Tibial artery (tissue), 4 donors: ENCODE data around the gene CCNDBP1.

Experiments used
- DNase-seq, 2 donors: peaks; one replicate each; pipeline ENCODE4 v3.0.0-alpha.2; 2019
- H3K27ac ChIP-seq, 2 donors: fragments of 200-600 bp; sonication (generic) in 1 of 2; 1 replicate in 1 of 2; 2 replicates in 1 of 2; pipeline ENCODE4 v1.5.1; 2018 to 2019; ENCODE audit warnings: mild to moderate bottlenecking in 1 of 2
- H3K27me3 ChIP-seq, 2 donors: fragments of 200-600 bp; sonication (generic) in 1 of 2; one replicate each; pipeline versions ENCODE4 v1.5.1 to v1.6.0; 2016 to 2019
- H3K36me3 ChIP-seq, 3 donors: fragments of 200-600 bp; sonication (generic) in 2 of 3; one replicate each; pipeline ENCODE4 v1.5.1; 2016 to 2019; ENCODE audit warnings: mild to moderate bottlenecking in 2 of 3
- H3K4me1 ChIP-seq, 4 donors: fragments of 200-600 bp; sonication (generic) in 2 of 4; 1 replicate in 3 of 4; 2 replicates in 1 of 4; pipeline ENCODE4 v1.5.1; 2016 to 2019
- H3K4me3 ChIP-seq, 2 donors: fragments of 200-600 bp; sonication (generic) in 1 of 2; 1 replicate in 1 of 2; 2 replicates in 1 of 2; pipeline ENCODE4 v1.5.1; 2018 to 2019; ENCODE audit warnings: mild to moderate bottlenecking in 2 of 2
- H3K9me3 ChIP-seq, 3 donors: fragments of 200-600 bp; sonication (generic) in 1 of 3; one replicate each; pipeline ENCODE4 v1.5.1; 2016 to 2019
- intact Hi-C: fragments of 100-400 bp; cut with DNase I; formaldehyde crosslinking; loops from one replicate; pipeline ENCODE4 v1.15.0; 2023; ENCODE audit warnings: low total_unique reads
- TF ChIP-seq, protein P1 (sequence below), 2 experiments: fragments of 200-600 bp in 1 of 2; fragments of 450-650 bp in 1 of 2; IDR thresholded peaks; one replicate each; pipeline ENCODE4 v1.5.1; 2017 to 2019; ENCODE audit warnings: antibody characterized with exemption in 2 of 2, mild to moderate bottlenecking in 1 of 2, moderate library complexity in 1 of 2

Gene CCNDBP1

DNA sequence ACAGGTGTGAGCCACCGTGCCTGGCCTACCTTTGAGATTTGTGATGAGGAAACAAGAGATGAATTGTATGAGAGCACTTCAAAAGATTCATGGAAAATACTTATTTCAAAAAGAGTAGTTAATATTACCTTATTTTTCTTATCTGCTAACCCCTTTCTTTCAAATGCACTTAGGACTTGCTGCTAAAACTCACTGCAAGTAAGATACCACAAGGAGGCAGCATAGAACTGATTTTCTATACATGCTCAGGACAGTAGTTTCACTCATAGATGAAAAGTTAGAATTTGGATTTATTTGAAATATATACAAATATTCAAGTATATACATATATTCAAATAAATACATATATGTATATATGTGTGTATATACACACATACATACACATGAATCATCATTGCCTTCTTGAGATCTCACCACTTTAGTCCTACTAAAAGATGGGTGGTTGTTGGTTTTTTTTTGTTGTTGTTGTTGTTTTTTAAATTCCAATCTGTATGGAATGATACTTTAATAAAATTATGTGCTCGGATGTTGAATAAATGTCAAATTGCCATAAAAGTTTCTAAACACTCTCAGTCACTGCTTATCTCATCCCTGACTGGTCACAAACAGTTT, 2.4 kb downstream of the CCNDBP1 start:
- Histone ChIP-seq H3K27ac (no peak overlapping the region), H3K36me3 (peaks cover 36 to 42% (median 42%) of the 10 kb centered on the region in 3 donors), H3K9me3 (no peaks in the 10 kb centered on the region), H3K4me3 (no peak overlapping the region), H3K27me3 (no peaks in the 10 kb centered on the region), H3K4me1 (peaks cover 0 to 35% (median 17%) of the 10 kb centered on the region in 4 donors)
- no peak for DNase-seq
- TF ChIP-seq, protein P1, sequence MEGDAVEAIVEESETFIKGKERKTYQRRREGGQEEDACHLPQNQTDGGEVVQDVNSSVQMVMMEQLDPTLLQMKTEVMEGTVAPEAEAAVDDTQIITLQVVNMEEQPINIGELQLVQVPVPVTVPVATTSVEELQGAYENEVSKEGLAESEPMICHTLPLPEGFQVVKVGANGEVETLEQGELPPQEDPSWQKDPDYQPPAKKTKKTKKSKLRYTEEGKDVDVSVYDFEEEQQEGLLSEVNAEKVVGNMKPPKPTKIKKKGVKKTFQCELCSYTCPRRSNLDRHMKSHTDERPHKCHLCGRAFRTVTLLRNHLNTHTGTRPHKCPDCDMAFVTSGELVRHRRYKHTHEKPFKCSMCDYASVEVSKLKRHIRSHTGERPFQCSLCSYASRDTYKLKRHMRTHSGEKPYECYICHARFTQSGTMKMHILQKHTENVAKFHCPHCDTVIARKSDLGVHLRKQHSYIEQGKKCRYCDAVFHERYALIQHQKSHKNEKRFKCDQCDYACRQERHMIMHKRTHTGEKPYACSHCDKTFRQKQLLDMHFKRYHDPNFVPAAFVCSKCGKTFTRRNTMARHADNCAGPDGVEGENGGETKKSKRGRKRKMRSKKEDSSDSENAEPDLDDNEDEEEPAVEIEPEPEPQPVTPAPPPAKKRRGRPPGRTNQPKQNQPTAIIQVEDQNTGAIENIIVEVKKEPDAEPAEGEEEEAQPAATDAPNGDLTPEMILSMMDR (IDR thresholded peaks at IDR 0.05) = peak; percentile 28 to 46
- intact Hi-C loops = no loop called here

DNA sequence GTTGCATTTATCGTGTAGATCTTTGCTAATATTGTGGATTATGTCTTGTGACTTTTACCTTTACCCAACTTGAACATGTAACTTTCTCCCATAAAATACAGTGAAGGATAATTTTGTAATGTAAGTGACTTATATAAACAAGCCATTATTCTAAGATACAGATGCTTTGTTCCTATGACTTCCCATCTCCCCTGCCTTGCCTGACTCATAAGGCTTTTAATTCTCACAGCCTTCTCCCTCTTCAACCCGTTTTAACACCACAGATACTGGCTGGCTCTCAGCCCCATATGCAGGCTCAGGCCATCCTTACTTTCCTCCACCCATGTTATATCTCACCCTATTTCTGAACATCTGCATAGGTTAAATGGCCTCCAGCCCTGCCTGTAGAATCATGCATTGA, 4.1 kb downstream of the CCNDBP1 start:
- Histone ChIP-seq H3K27me3 (no peaks in the 10 kb centered on the region), H3K36me3 (peaks cover 47 to 53% (median 48%) of the 10 kb centered on the region in 3 donors), H3K9me3 (no peaks in the 10 kb centered on the region), H3K27ac (no peak overlapping the region), H3K4me1 (peaks cover 0 to 35% (median 17%) of the 10 kb centered on the region in 4 donors), H3K4me3 (no peak overlapping the region)
- intact Hi-C loops = no loop called here
- no peak for DNase-seq
- TF ChIP-seq, protein P1 (IDR thresholded peaks at IDR 0.05) = no peak

DNA sequence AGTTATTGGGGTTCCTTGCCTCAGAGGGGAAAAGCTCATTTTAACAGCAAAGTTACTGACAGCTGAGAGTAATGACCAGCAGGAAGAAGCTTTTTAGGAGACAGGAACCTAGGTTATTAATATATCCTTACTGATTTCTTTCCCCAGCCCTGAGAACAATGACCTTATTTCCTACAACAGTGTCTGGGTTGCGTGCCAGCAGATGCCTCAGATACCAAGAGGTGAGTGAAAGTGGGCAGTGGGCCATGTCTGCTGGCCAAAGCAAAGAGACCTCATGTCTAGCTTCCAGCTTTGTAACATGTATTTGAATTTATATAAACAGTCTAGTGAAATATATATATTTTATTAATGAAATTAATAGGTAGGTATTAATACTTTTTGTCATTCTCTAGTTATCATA, 5.0 kb downstream of the CCNDBP1 start:
- Histone ChIP-seq H3K9me3 (no peaks in the 10 kb centered on the region), H3K4me1 (peaks cover 0 to 32% (median 17%) of the 10 kb centered on the region in 4 donors), H3K27me3 (no peaks in the 10 kb centered on the region), H3K27ac (no peak overlapping the region), H3K36me3 (peaks cover 53 to 62% (median 55%) of the 10 kb centered on the region in 3 donors), H3K4me3 (no peak overlapping the region)
- DNase-seq = no peak
- intact Hi-C loops = loop anchor here (10.0 kb wide), 1 partner anchor 95 kb away; no protein-coding TSS in a partner anchor
- TF ChIP-seq, protein P1 (IDR thresholded peaks at IDR 0.05) = no peak

DNA sequence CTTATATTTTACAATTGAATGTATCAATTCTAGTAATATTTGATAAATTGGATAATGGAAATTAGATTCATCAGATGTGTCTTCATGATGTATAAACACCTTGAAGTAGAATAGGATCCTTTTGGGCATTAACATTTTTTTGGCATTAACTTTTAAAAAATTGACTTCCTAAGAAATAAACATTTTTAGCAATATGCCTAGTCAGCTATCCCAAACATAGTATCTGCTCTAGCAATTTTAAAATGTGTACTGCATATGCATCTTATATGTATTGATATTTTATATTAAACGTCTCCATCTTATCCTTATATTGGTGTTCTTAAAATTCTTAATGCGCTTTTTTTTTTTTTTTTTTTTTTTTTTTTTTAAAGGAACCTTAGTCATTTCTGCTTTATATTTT, 8.5 kb downstream of the CCNDBP1 start:
- no peak overlapping the region for H3K27ac ChIP-seq
- H3K4me3 ChIP-seq = no peak overlapping the region
- intact Hi-C loops = loop anchor here (10.0 kb wide), 1 partner anchor 91 kb away; no protein-coding TSS in a partner anchor
- H3K27me3 ChIP-seq = no peaks in the 10 kb centered on the region
- DNase-seq = no peak
- peaks cover 0 to 3% (median 0%) of the 10 kb centered on the region in 3 donors for H3K9me3 ChIP-seq
- peaks cover 0 to 11% (median 0%) of the 10 kb centered on the region in 4 donors for H3K4me1 ChIP-seq
- peaks cover 83 to 91% (median 88%) of the 10 kb centered on the region in 3 donors for H3K36me3 ChIP-seq
- TF ChIP-seq, protein P1 (IDR thresholded peaks at IDR 0.05) = no peak

DNA sequence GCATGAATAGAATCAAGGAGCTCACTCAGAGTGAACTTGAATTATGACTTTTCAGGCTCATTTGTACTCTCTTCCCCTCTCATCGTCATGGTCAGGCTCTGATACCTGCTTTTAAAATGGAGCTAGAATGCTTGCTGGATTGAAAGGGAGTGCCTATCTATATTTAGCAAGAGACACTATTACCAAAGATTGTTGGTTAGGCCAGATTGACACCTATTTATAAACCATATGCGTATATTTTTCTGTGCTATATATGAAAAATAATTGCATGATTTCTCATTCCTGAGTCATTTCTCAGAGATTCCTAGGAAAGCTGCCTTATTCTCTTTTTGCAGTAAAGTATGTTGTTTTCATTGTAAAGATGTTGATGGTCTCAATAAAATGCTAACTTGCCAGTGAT, 9.6 kb downstream of the CCNDBP1 start:
- Histone ChIP-seq H3K4me3 (no peak overlapping the region), H3K4me1 (peaks cover 0 to 4% (median 0%) of the 10 kb centered on the region in 4 donors), H3K36me3 (peaks cover 75 to 88% (median 86%) of the 10 kb centered on the region in 3 donors), H3K27me3 (no peaks in the 10 kb centered on the region), H3K9me3 (peaks cover 0 to 5% (median 0%) of the 10 kb centered on the region in 3 donors), H3K27ac (no peak overlapping the region)
- TF ChIP-seq, protein P1 (IDR thresholded peaks at IDR 0.05) = no peak
- DNase-seq = no peak
- intact Hi-C loops = loop anchor here (10.0 kb wide), 1 partner anchor 90 kb away; no protein-coding TSS in a partner anchor
